ENCODE results near the gene NSUN3.
A peak's percentile ranks its signal among the peaks of the same experiment; 100 is the strongest.
"Not testable (repeated sequence)": the region's sequence is repeated elsewhere in the genome, so short reads cannot be mapped to it uniquely, and the experiment has no call there.

The NSUN3 gene

DNA sequence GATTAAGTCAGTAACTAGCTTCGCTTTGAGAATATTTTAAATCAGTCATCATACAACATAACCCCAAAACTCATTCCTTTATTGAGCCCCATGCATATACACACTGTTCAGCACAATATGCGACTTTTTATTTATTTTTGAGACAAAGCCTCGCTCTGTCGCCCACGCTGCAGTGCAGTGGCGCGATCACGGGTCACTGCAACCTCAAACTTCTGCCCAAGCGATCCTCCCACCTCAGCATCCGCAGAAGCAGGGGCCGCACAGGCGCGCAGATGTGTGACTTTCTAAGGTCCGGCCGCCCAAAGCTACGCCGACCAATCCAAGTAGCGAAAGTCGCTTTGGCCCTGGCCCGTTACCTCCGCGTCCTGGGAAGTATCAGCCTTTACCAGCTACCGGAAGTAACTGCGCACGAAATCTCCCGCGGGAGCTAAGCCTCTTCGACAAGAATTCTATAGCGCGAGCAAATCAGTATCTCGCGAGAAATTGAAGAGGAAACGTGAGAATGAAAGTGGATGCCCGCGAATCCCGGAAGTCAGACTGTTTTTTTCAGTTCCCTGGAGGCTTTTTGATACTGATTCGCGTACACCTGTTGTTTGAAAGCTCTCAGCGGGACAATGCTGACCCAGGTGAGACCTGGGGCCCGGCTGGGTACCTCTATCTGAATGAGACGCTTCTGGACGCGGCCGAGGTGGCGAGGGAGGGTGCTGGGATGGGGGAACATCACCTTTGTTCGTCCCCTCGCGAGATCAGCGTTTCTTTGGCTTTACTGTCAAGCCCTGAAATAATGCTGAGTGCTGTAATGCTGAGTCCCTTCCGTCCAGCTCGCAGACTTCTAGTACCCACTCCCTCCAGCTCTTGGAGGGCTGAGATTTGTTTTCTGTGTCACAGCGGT is at the start of gene NSUN3, which contains the start of gene DHFR2:
Gene NSUN3 (plus strand): TSS at position 549 of the 892 bp plus-strand sequence. CDS start 66 bp downstream, at position 615.
Gene DHFR2 (minus strand): TSS at position 404 of the 892 bp plus-strand sequence. CDS start 1,405 bp downstream, outside the sequence.
- peak; percentile 96 for FAIRE-seq

- no peak for FAIRE-seq
Measured at GRCh38 chr3:94015025-94015424, 47.8 kb upstream of the NSUN3 start.

DNA sequence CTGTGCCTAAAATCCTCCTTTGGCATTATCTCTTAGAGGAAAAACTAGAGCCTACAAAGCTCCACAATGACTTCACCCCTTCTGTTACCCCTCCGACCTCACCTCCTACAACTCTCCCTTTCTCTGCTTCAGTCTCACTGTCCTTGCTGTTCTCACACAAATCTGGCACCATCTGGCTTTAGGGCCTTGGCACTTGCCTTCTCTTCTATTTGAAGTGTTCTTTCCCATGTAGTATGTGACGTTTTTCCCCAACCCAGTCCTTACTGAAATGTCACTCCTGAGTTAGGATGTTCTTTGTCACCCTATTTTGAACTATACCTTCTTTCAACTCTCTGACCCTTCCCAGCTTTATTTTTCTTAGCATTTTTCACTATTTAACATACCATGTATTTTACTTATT is 43.2 kb upstream of the NSUN3 start:
- FAIRE-seq, result no peak

DNA sequence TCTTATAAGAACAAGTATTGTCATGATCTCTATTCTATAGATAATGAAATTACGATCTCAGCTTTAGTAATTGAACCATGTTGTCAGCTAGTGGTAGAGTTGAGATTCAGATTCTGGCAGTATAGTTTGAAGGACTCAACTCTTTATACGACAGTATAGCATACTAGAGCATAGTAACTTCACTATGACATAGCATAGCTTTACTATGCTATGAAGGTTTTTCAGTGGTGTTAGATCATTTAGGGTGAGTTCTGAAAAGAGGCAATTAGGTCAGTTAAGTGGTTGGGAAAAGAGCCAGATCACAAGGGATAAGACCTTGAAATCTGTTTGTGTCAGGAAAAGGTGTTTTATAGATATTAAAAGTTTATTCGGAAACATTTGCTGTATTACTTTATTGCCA is 42.6 kb upstream of the NSUN3 start:
- FAIRE-seq, result no peak

DNA sequence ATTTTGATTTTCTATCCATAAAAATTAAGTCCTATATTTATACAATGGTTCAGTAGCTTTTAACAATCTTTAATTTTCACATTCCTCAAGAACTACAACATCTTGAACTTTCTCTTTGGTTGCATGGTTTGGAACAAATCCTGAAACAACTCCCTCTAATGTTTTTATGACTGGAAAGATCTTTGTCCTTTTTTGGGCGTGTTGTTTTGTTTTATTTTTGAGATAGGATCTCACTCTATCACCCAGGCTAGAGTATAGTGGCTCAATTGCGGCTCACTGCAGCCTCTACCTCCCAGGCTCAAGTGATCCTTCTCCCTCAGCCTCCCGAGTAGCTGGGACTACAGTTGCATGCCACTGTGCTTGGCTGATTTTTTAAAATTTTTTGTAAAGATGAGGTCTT is 38.5 kb upstream of the NSUN3 start:
- FAIRE-seq, result no peak

GRCh38 chr3:94026623-94027022 is 36.2 kb upstream of the NSUN3 start:
- FAIRE-seq, result no peak

GRCh38 chr3:94028093-94028837 is 34.6 kb upstream of the NSUN3 start, which contains the start of gene STX19:
TSS of gene STX19 (minus strand) at chr3:94028597. CDS start at chr3:94015269, 13,328 bp downstream.
- FAIRE-seq, result no peak

GRCh38 chr3:94036909-94037507 is 25.9 kb upstream of the NSUN3 start:
- no peak for FAIRE-seq

DNA sequence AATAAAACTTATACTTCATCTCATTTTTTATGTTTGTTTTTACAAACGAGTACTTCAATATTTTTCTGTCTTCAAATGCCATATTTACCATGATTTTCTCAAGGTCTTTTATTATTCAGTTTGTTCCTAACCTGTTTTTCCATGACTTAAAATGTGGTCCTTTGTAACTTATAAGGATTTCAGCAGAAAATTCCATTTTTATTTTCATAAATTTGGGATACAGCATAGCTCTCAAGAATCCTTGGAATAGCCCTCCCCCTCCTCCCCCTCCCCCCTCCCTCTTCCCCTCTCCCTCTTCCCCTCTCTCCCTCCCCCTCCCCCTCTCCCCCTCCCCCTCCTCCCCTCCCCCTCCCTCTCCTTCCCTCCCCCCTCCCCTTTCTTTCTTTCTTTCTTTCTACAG is 19.6 kb upstream of the NSUN3 start:
- no peak for FAIRE-seq

DNA sequence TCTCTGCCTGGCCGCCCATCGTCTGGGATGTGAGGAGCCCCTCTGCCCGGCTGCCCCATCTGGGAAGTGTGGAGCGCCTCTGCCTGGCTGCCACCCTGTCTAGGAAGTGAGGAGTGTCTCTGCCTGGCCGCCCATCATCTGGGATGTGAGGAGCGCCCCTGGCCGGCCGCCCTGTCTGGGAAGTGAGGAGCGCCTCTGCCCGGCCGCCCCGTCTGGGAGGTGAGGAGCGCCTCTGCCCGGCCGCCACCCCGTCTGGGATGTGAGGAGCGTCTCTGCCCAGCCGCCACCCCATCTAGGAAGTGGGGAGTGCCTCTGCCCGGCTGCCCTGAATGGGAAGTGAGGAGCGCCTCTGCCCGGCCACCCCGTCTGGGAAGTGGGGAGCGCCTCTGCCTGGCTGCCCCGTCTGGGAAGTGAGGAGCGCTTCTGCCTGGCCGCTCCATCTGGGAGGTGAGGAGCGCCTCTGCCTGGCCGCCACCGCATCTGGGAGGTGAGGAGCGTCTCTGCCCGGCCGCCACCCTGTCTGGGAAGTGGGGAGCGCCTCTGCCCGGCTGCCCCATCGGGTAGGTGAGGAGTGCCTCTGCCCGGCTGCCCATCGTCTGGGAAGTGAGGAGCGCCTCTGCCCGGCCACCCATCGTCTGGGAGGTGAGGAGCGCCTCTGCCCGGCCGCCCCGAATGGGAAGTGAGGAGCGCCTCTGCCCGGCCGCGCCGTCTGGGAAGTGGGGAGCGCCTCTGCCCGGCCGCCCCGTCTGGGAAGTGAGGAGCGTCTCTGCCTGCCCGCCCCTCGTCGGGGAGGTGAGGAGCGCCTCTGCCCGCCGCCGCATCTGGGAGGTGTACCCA is 18.5 kb upstream of the NSUN3 start:
- FAIRE-seq, result not testable (repeated sequence)

DNA sequence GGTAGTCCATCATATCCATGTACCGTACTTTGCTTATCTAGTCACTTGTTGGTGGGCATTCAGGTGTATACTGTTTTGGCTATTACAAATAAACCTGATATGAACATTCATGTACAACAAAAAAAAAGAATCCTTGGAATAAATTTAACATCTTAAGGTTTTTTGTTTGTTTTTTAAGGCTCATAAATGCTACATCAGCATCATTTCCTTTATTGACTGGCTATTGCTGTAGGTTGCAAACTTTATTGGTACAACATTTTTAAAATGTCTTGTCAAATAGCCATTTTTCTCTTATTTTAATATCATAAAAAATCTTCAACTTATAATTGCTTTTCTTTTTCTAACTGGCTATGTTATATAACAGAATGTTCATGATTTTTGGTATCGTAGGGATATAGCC is 16.3 kb upstream of the NSUN3 start:
- FAIRE-seq, result no peak

DNA sequence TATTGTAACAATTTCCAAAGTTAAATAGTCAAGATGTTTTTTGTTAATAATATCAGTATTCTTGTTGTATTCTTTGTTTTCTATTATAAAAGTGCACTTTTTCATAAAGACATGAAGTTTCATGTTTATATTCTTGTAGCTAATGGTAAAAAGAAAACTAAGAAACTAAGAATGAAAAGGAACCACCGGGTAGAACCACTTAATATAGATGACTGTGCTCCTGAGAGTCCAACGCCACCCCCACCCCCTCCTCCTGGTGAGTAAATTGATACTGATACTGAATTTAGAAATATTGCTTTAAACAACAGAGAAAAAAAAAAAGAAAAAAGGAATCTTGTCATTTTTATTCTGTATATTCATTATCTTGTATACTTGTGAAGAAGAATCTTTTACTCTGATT is 13.6 kb upstream of the NSUN3 start:
- FAIRE-seq, result peak; percentile 51

DNA sequence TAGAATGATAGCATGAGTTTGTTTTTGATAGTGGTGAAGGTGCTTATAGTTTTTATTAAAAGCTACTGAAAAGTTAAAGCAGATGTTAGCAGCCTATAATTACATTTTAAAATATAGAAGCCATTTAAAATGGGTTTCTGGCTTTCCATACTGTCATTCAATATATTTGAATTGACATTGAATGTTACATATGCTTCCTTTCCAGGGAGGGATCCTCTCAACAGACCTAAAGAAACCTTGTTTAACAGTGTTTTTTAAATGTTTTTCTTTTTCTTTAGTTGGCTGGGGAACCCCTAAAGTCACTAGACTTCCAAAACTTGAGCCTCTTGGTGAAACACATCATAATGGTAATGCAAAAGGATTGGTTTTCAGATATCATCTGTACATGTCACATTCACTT is 12.3 kb upstream of the NSUN3 start:
- no peak for FAIRE-seq

DNA sequence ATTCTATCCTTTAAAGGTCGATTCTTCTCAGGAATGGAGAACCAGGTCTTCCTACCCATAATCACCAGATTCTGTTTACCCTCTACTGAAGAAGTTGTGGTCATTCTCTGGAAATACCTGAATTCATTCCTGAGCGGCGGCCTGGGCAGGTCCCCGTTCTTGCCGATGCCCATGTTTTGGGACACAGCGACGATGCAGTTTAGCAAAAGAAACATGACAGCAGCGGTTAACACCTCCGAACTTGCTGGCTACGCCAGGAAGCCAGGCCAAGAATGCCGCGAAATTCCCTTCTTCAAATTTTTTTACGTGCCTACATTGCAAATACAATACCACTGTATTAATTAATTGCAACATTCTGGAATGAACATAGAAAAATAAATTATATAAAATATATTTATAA is 1.6 kb upstream of the NSUN3 start:
- FAIRE-seq, result no peak

GRCh38 chr3:94063496-94064119 is 747 bp downstream of the NSUN3 start:
- FAIRE-seq, result no peak

DNA sequence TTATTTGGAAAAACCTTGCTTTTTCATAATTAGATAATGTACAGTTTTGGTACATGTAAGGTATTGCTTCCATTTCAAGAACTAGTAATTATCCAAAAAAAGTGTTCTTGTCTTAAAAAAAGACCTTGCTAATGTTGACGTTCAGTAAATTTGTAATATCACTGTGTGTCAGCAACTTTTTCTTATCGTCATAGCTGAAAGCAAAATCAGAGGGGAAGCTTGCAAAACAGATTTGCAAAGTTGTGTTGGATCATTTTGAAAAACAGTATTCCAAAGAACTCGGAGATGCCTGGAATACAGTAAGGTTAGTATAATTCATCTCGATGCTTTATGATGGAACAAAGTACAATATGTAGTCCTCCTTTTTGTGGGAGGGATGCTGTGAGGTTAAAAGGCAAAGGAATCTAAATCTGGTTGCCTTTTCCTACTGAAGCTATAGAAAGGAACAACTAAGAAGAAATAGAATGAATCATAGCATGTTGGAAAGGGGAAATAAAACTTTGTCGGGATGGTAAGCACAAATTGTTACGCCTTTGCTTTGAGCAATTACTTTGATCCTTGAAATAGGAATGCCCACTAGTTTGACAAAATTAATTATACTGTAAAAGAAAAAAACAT is 1.5 kb downstream of the NSUN3 start:
- no peak for FAIRE-seq

- no peak for FAIRE-seq
Measured at GRCh38 chr3:94065122-94065521, 2.3 kb downstream of the NSUN3 start.

DNA sequence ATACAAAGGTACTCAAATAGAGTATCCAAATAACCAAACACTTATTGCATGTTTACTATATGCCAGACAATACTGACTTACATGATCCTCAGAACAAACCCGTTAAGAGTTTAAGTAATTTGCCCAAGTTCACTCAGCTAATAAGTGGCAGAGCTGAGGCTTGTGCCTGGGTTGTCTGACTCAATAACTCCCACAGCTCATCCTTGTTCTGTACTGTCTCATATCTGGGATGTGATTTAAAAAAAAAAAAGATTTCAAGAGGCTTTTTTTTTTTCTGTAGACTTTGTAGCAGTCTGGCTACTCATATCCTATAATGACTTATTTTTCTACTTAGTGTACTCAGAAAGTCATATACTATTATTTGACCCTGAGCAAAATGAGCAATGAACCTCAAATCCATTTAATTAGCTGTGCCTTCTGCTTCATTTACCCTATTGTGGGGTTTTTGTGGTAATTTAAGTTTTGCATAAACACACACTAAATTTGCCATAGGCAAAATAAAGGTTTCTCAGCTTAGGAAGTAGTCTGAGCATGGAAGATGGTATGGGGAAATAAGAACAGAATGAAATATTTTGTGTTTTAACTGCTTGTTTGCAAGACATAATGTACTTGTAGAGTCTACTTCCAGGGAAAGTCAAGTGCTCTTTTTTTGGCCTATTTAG is 3.1 kb downstream of the NSUN3 start:
- no peak for FAIRE-seq

GRCh38 chr3:94066506-94067500 is 3.9 kb downstream of the NSUN3 start:
- no peak for FAIRE-seq
